Spinal cord (tissue), 10 donors: ENCODE measurements around the gene PLA2G4D. TPM values are rescaled to one million over a fixed set of nuclear protein-coding genes. Genes with fewer than 3 reads are reported as not detected.

Experiments used
- DNase-seq, 6 donors: peaks; one replicate each; pipeline versions ENCODE4 v3.0.0 to v3.0.0-alpha.2; 2013 to 2015; ENCODE audit warnings: low spot score in 6 of 6, low read depth in 4 of 6
- H3K27ac ChIP-seq: one replicate; pipeline ENCODE4 v1.5.1; 2013; ENCODE audit warnings: low read depth, low read length, control low read depth
- H3K27me3 ChIP-seq: one replicate; pipeline ENCODE4 v1.6.1; 2013; ENCODE audit warnings: low read length; ENCODE audit not compliant: control insufficient read depth, insufficient read depth
- H3K36me3 ChIP-seq: one replicate; pipeline ENCODE4 v1.6.1; 2013; ENCODE audit warnings: low read length; ENCODE audit not compliant: control insufficient read depth, insufficient read depth
- H3K4me1 ChIP-seq: one replicate; pipeline ENCODE4 v1.6.1; 2013; ENCODE audit warnings: low read length; ENCODE audit not compliant: control insufficient read depth, insufficient read depth
- H3K4me3 ChIP-seq: one replicate; pipeline ENCODE4 v1.5.1; 2013; ENCODE audit warnings: low read depth, low read length, control low read depth
- H3K9me3 ChIP-seq: one replicate; pipeline ENCODE4 v1.6.1; 2013; ENCODE audit warnings: low read length; ENCODE audit not compliant: control insufficient read depth, insufficient read depth
- WGBS: methylation state at CpG from one replicate; pipeline ENCODE4 v1.1.5; 2013; ENCODE audit warnings: missing lambda C conversion rate; ENCODE audit not compliant: insufficient coverage; 5-methylcytosine and 5-hydroxymethylcytosine counted together
- polyA plus RNA-seq, 2 donors: library from polyadenylated mRNA; unstranded; fragments of 120-200 nt; gene quantifications; one replicate each; pipeline ENCODE4 v1.2.1, GENCODE V29; 2013; ENCODE audit not compliant: insufficient read length in 2 of 2
- total RNA-seq, 2 donors: library from RNA; depleted of rRNA in 1 of 2; stranded (reverse); fragments of 120-200 nt in 1 of 2; fragments of >200 nt in 1 of 2; gene quantifications; one replicate each; pipeline versions ENCODE4 v1.2.3 to v1.2.4, GENCODE V29; 2013 to 2014
- donor health status: healthy.

Gene PLA2G4D
- total and polyA plus RNA-seq, 4 donors, result 0.06 to 0.26 (median 0.10) TPM

DNA sequence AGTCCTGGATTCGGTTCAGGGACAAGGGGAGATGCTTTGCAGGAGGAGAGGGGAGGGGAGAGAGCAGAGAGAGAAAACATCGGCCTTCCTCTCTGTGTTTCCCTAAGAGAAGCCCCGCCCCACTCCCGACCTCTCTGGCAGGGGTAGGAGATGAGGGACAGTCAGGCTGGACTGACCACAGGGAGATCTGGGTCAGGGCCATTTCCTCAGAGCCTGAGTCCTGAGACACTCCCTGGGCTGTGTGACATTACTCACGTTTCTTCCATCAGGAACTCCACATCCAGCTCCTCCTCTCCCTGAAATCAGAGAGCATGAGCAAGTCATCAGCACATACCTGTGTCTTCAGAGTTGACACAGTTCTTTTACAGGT is 9.1 kb downstream of the PLA2G4D start:
- Histone ChIP-seq H3K4me3 (no peak overlapping the region), H3K27me3 (no peaks in the 10 kb centered on the region), H3K36me3 (no peaks in the 10 kb centered on the region), H3K4me1 (peaks cover 16% of the 10 kb centered on the region), H3K27ac (no peak overlapping the region), H3K9me3 (no peaks in the 10 kb centered on the region)
- DNase-seq, result no peak
- 58% methylated on average over 2 of the region's 5 CpGs for WGBS

DNA sequence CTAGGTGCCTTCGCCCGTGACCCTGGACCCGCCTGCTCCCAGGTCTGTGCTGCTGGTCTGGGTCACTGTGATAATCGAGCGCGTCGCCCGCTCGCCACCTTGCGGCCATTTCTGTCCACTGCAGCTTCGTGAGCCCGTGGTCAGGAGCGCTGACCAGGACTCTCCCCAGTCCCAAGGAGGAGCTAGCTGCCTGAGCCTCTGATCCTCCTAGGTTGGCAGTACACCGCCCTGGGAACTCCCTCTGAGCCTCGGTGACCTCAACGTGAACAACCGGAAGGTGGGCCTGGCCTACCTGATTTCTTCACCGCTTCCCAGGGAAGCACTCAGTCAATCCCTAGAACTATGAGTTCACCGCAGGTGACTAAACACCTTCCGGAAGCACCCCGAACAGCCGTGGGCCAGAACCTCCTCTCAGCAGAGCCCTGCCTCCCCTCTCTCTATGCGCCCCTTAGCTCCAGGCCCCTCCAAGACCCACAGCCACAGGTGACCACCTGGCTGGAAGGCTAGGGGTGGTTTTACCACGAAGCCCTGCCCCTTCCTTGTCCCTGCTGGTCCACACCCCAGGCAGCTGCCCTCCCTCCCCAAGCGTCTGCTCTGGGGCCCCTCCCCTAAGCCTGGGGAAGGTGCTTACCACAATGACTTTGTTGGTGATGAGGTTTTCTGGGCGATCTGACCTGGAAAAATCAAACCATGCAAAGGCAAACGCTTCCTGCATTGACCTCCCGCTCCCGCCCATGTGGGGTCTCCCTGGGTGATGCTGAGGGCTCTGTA is 9.7 kb downstream of the PLA2G4D start:
- no peaks in the 10 kb centered on the region for H3K27me3 ChIP-seq
- H3K27ac ChIP-seq, result no peak overlapping the region
- DNase-seq, result peak in 2 of 6 donors; percentile 68 to 79
- H3K9me3 ChIP-seq, result no peaks in the 10 kb centered on the region
- H3K4me1 ChIP-seq, result peaks cover 16% of the 10 kb centered on the region
- WGBS, result 24% methylated on average over 25 of the region's 29 CpGs
- H3K36me3 ChIP-seq, result no peaks in the 10 kb centered on the region
- H3K4me3 ChIP-seq, result no peak overlapping the region

DNA sequence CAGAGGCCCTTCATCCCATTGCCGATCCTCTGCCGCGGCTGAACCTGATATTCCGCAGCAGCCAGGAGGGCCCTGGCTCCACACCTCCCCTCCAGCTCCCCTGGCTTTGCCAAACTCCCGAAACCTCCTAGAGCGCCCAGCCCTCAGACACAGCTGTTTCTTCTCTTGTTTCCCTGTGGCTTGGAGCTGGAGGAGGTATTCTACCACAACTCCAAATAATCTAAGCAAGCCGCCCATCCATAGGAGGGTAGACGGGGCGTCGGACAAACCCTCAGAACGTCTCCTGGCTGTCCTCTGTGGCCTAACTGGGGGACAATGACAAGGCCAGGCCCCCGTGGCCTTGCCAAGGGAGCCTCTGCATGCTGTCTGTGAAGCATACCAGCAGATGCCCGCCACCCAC is 10.4 kb downstream of the PLA2G4D start:
- Histone ChIP-seq H3K4me3 (no peak overlapping the region), H3K9me3 (no peaks in the 10 kb centered on the region), H3K27me3 (no peaks in the 10 kb centered on the region), H3K4me1 (peaks cover 16% of the 10 kb centered on the region), H3K27ac (no peak overlapping the region), H3K36me3 (no peaks in the 10 kb centered on the region)
- 86% methylated on average over 12 of the region's 13 CpGs for WGBS
- no peak for DNase-seq

DNA sequence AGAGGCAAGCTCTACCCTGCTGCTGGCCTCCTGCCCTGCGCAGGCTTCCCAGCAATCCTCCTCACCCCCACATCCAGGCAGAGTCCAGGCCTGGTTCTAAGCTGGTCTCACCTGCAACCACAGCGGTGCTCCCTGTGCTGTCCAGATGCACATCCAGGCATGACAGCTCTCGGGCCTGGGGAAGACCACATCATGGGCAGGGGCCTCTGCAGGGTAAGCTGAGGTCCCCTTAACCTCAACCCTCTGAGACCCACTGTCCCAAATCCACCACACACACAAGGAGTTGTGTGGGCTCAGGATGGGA is 10.8 kb downstream of the PLA2G4D start:
- H3K4me3 ChIP-seq, result no peak overlapping the region
- H3K36me3 ChIP-seq, result no peaks in the 10 kb centered on the region
- H3K27ac ChIP-seq, result no peak overlapping the region
- no peak for DNase-seq
- H3K9me3 ChIP-seq, result no peaks in the 10 kb centered on the region
- WGBS, result 97% methylated on average over 3 of the region's 3 CpGs
- peaks cover 16% of the 10 kb centered on the region for H3K4me1 ChIP-seq
- H3K27me3 ChIP-seq, result no peaks in the 10 kb centered on the region

DNA sequence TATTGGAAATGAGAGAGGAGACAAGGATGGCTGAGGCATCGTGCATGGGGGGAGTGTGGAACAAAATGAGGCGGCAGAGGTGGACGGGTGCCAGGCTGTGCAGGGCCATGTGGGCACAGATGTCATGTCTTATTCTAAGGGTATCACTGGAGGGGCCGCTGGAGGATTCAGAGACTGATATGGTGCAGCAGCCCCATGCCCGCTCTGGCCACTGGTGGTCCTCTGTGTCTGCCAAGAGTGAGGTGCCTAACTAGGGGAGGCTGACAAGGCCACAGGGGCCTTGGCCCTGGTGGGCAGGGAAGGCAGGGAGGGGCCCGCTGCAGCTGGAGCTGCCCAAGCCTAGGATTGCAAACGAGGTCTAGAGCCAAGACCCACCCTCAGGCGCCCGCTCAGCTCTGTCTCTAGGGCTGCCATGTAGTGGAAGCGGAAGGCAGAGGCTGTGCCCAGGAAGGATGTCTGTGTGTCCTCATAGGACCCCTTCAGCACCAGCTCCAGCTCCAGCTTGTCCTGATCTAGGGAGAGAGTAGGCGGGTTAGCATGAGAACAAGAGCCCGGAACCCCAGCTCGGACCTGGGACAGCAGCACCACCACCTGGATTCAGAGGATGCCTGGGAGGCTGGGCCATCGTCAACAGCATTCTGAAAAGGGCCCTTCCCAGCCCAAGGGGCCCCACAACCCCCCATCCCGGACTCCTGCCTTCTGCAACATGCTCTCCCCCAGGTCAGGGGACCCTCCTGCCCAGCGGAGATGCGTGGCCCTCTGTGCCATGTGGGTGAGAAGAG is 11.3 kb downstream of the PLA2G4D start:
- 86% methylated on average over 17 of the region's 17 CpGs for WGBS
- no peaks in the 10 kb centered on the region for H3K27me3 ChIP-seq
- no peak for DNase-seq

DNA sequence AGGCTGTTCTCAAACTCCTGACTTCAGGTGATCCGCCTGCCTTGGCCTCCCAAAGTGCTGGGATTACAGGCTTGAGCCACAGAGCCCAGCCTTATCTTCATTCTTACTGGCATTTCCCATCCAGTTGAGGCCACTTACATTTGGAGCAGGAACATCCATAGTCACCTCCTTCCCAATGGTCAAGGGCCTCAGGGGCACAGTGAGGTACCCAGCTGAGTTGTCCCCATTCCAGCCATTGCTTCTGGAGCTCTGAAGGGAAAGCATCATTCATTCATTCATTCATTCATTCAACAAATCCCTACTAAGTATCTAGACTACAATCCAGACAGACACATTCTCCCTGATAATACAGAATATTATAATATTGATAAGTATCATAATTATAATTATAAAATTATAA is 12.2 kb downstream of the PLA2G4D start:
- Histone ChIP-seq H3K9me3 (no peaks in the 10 kb centered on the region), H3K4me3 (no peak overlapping the region), H3K27me3 (no peaks in the 10 kb centered on the region), H3K4me1 (peaks cover 16% of the 10 kb centered on the region), H3K27ac (no peak overlapping the region), H3K36me3 (no peaks in the 10 kb centered on the region)
- DNase-seq, result no peak
- WGBS, result 100% methylated on average over 1 of the region's 1 CpG

More for the DNA sequence above, 11.3 kb downstream of the PLA2G4D start:
- no peak overlapping the region for H3K27ac ChIP-seq
- H3K4me3 ChIP-seq, result no peak overlapping the region
- no peaks in the 10 kb centered on the region for H3K36me3 ChIP-seq
- H3K4me1 ChIP-seq, result peaks cover 16% of the 10 kb centered on the region
- no peaks in the 10 kb centered on the region for H3K9me3 ChIP-seq

DNA sequence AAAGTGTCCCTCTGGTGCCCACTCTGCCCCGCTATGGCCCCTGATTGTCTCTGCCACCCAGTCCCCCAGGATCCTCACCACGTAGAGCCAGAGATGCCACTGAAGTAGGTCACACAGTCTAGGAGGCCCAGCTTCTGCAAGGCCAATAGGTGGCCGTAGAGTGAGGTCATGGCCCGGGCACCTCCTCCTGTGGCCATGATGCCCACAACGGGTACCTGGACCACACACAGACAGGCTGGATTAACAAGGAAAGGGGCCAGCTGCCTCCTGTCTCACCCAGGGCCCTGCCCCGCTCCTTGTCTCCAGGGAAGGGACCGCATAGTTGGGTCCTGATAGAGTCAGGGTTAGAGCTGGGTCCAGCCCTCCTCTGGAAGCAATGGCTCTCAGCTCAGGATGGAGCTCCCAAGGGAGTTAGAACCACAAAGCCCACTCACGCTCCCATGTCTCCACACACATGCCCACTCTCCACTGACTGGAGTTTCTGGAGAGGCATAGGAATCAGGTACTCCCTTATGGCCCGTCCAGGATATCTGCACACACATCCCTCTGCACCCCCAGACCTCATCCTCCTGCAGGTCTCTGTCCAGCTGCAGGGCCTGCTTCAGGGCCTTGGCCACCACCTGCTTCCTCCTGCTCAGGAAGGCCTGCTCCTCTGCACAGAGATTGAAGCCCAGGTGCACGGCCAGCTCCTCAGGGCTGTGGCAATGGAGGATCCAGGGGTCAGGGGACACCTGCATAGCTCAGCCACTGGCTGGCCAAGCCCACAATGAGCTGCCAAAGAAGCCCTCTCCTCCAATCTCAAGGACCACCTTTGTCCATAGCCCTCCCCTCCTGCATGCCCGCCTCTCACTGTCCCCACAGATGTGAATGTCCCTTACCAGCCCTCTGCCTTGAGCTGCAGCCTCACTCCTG is 13.2 kb downstream of the PLA2G4D start:
- Histone ChIP-seq H3K27me3 (no peaks in the 10 kb centered on the region), H3K4me3 (no peak overlapping the region)
- no peak for DNase-seq

DNA sequence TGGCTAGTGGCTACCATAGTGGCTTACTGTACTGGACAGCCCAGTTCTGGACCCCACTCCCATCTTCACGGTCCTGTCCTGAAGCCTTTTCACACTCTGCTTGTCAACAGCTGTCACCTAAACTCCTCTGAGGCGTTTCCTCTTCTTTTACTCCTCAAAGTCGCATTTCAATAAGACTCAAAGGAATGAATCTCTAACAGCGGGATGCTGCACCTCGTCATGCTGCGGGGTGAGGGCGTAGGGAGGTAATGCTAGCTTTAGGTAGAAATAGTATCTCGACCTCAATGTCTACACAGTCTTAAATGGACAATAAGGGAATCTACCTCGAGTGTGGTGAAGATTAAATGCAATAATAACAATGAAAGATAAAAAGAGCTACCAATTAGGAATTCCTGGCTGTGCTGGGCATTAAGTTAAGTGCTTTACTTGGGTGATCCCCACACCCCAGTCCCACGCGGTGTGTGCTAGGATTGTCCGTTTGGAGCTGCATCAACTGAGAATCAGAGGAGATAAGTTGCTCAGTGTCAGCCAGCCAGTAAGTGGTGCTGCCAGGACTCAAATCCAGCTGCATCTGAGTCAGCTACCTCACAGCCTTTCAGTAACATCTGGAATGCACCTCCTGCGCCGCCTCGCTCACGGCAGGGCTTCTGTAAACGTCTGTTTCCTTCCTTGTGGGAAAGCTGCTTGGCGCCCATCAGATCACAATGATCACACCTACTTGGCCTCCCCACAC is 14.0 kb downstream of the PLA2G4D start:
- WGBS, result 41% methylated on average over 7 of the region's 18 CpGs
- H3K4me1 ChIP-seq, result peaks cover 16% of the 10 kb centered on the region

More for the DNA sequence above, 13.2 kb downstream of the PLA2G4D start:
- H3K27ac ChIP-seq, result no peak overlapping the region
- H3K9me3 ChIP-seq, result no peaks in the 10 kb centered on the region
- H3K36me3 ChIP-seq, result no peaks in the 10 kb centered on the region
- WGBS, result 74% methylated on average over 11 of the region's 11 CpGs
- peaks cover 16% of the 10 kb centered on the region for H3K4me1 ChIP-seq

DNA sequence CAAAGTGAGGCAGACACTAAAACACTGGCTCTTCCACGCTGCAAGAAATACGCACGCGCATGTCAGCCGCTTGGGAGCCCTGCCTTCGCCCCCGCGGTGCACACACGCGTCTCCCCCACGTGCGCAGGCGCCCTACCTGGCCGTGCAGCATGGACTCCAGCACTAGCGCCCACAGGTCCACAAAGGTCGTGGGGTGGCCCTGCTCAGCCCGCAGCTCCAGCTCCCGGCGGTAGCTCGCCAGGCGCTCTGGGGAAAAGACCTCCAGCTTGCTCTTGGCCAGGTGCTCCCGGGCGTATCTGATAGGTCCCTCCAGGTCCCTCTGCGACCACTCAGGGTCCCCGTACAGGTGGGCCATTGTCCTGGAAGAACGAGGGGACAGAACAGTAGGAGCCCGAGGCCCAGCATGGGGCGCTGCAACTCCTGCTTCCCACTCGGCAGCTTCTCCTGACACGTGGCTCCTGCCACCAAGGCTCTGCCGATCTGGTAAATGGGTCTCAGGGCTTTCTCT is 14.9 kb downstream of the PLA2G4D start:
- Histone ChIP-seq H3K27ac (no peak overlapping the region), H3K4me1 (peaks cover 12% of the 10 kb centered on the region), H3K4me3 (no peak overlapping the region), H3K36me3 (no peaks in the 10 kb centered on the region), H3K27me3 (no peaks in the 10 kb centered on the region), H3K9me3 (no peaks in the 10 kb centered on the region)
- DNase-seq, result no peak
- 75% methylated on average over 31 of the region's 31 CpGs for WGBS

More for the DNA sequence above, 14.0 kb downstream of the PLA2G4D start:
- Histone ChIP-seq H3K27me3 (no peaks in the 10 kb centered on the region), H3K4me3 (no peak overlapping the region), H3K27ac (no peak overlapping the region), H3K36me3 (no peaks in the 10 kb centered on the region), H3K9me3 (no peaks in the 10 kb centered on the region)
- peak in 1 of 6 donors; percentile 47 for DNase-seq
